Measurements from ENCODE around the gene BMAL1. TPM values are rescaled to one million over a fixed set of nuclear protein-coding genes. Genes with fewer than 3 reads are reported as not detected.

The BMAL1 gene
- total RNA-seq, 6 experiments from 2014 or later: 6.9 to 10.4 (median 7.5) TPM

DNA sequence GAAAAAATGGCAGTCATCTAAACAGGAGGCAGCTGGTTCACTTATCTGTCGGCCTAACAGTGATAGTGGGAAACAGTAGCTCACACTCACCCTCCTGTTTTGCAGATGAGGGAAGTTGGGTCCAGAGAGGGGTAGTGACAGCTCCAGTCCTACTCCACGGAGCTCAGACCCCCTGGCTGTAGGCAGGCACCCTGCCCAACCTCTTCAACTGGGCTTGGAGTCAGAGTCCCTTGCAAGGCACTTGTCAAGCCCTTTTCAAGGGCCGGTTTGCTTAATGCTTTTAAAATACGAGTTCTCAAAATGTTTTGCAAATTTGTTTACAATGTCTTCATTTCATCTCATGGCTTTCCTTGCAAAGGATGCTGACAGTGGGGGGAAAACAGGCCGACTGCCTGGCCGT lies 75.1 kb downstream of the BMAL1 start:
- TF ChIP-seq, protein P1, sequence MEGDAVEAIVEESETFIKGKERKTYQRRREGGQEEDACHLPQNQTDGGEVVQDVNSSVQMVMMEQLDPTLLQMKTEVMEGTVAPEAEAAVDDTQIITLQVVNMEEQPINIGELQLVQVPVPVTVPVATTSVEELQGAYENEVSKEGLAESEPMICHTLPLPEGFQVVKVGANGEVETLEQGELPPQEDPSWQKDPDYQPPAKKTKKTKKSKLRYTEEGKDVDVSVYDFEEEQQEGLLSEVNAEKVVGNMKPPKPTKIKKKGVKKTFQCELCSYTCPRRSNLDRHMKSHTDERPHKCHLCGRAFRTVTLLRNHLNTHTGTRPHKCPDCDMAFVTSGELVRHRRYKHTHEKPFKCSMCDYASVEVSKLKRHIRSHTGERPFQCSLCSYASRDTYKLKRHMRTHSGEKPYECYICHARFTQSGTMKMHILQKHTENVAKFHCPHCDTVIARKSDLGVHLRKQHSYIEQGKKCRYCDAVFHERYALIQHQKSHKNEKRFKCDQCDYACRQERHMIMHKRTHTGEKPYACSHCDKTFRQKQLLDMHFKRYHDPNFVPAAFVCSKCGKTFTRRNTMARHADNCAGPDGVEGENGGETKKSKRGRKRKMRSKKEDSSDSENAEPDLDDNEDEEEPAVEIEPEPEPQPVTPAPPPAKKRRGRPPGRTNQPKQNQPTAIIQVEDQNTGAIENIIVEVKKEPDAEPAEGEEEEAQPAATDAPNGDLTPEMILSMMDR (IDR thresholded peaks at IDR 0.05): no peak
- no peak for DNase-seq
- Mint-ChIP-seq H3K9me3 (no peaks in the 10 kb centered on the region), H3K27me3 (ENCODE audit: insufficient read depth) (peaks cover 2% of the 10 kb centered on the region; the same call in 1 of the 2 replicates), H3K4me3 (no peak overlapping the region), H3K4me1 (ENCODE audit: low read depth) (peaks cover 8% of the 10 kb centered on the region), H3K36me3 (ENCODE audit: low read depth) (no peaks in the 10 kb centered on the region), H3K27ac (no peak overlapping the region)

DNA sequence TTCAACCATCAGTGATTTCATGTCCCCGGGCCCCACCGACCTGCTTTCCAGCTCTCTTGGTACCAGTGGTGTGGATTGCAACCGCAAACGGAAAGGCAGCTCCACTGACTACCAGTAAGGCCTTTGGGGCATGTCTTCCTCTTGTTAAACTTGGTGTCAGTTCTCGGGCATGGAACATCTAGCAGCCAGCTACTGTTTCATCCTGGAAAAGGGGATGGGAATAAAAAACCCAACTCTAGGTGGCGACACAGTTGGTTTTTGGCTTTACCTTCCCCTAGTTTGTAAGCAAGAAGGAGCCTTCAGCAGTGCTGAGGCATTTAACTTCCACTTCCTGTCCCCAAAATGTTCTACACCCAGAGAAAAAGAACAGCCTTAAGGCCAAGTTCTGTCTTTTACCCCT lies 76.7 kb downstream of the BMAL1 start:
- Mint-ChIP-seq H3K36me3 (ENCODE audit: low read depth) (no peaks in the 10 kb centered on the region), H3K4me3 (no peak overlapping the region), H3K4me1 (ENCODE audit: low read depth) (peaks cover 22% of the 10 kb centered on the region), H3K27ac (no peak overlapping the region), H3K27me3 (ENCODE audit: insufficient read depth) (peaks cover 2% of the 10 kb centered on the region; the same call in 1 of the 2 replicates), H3K9me3 (no peaks in the 10 kb centered on the region)
- TF ChIP-seq, protein P1 (IDR thresholded peaks at IDR 0.05): peak; percentile 69
- peak; percentile 17 for DNase-seq

DNA sequence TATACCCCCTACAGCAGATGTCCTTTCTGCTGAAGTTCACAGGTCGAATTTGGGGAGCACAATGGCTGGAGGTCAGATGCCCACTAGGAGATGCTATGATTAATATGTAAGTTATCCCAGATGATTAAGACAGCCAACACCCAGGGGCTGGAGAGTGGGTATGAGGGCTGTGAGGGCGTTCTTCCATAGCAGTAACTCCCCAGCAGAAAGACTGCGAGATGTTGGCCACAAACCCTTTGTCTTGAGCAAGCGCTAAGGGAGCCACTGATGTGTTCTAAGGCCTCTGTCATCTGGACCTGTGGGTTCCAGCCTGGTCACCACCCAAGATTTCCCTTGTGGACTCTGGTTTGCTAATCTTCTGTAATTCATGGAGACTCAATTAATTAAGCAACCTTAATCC lies 77.6 kb downstream of the BMAL1 start:
- no peaks in the 10 kb centered on the region for H3K9me3 Mint-ChIP-seq
- peaks cover 31% of the 10 kb centered on the region for H3K4me1 Mint-ChIP-seq (ENCODE audit: low read depth)
- no peak overlapping the region for H3K4me3 Mint-ChIP-seq
- H3K36me3 Mint-ChIP-seq (ENCODE audit: low read depth): no peaks in the 10 kb centered on the region
- H3K27ac Mint-ChIP-seq: no peak overlapping the region
- peaks cover 2% of the 10 kb centered on the region; the same call in 1 of the 2 replicates for H3K27me3 Mint-ChIP-seq (ENCODE audit: insufficient read depth)
- TF ChIP-seq, protein P1 (IDR thresholded peaks at IDR 0.05): no peak
- DNase-seq: no peak

DNA sequence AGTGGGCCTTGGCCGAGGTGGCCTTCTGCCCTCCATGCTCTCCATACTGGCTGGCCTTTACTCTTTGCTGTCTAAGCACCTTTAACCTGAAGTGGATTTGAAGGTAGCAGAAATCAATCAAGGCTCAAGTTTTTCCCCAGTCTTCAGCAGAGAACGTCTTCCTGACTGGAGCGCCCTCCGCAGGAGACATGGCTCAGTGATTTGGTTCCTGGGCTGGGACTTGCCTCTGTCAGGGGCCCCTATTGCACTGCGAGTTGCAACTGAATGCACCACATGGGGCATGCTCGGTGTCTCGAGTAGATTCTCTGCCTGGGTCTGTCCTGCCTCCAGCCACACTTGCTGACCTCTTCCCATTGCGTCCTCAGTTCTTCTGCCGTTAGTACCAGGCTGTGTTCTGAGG lies 79.6 kb downstream of the BMAL1 start:
- Mint-ChIP-seq H3K9me3 (no peaks in the 10 kb centered on the region), H3K27ac (no peak overlapping the region), H3K4me1 (ENCODE audit: low read depth) (peaks cover 31% of the 10 kb centered on the region), H3K27me3 (ENCODE audit: insufficient read depth) (peaks cover 2% of the 10 kb centered on the region), H3K36me3 (ENCODE audit: low read depth) (peaks cover 13% of the 10 kb centered on the region; the same call in 1 of the 2 replicates), H3K4me3 (no peak overlapping the region)
- TF ChIP-seq, protein P1 (IDR thresholded peaks at IDR 0.05): peak; percentile 33; the same call in 1 of the 2 replicates
- DNase-seq: no peak

DNA sequence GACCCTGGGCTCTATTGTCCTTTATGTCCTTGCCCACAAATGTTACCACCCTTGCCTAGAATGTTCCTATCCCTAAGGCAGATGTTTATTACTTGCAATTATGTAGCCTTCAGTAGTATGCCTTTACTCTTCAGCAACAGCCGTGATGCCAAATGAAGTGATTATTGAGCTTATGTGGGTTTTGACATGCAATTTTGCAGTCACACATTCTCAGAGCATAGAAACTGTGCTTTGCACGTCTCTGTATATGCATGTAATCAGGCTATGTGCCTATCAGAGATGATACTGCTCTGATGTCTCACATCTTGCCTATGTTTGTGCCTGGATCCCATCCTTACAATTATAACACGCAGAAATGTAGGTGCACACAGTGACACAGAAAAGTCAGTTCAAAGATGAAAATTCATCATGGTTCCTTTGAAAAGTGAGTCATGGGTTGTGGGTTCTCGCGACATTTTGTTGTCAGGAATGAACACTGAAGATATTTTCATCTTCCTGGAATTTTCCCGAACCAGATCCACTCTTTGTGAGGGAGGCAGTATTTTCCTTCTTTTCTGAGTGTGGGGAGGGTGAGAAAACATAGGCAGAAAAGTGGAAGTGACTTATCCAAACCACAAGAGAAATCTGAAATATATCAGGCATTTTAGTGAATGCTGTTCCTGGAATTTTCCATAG lies 81.1 kb downstream of the BMAL1 start:
- Mint-ChIP-seq H3K27ac (peak overlapping the region; percentile 44), H3K4me1 (ENCODE audit: low read depth) (peaks cover 31% of the 10 kb centered on the region), H3K36me3 (ENCODE audit: low read depth) (peaks cover 13% of the 10 kb centered on the region; the same call in 1 of the 2 replicates), H3K9me3 (no peaks in the 10 kb centered on the region), H3K27me3 (ENCODE audit: insufficient read depth) (peaks cover 2% of the 10 kb centered on the region), H3K4me3 (no peak overlapping the region; the same call in 1 of the 2 replicates)
- peak; percentile 48 for DNase-seq
- TF ChIP-seq, protein P1 (IDR thresholded peaks at IDR 0.05): no peak

Measured in HFFc6 (cell line).